GM12878 (cell line): Measurements from ENCODE around the gene SLC6A9. TPM values are rescaled to one million over a fixed set of nuclear protein-coding genes. Genes with fewer than 3 reads are reported as not detected.

Experiments used
- MEF2B ChIP-seq: fragments of 450-650 bp; IDR thresholded peaks from 2 replicates; pipeline ENCODE4 v1.6.1; 2018; ENCODE audit warnings: mild to moderate bottlenecking, moderate library complexity; ENCODE audit not compliant: partially characterized antibody, poor library complexity, severe bottlenecking
- POLR2A ChIP-seq: IDR thresholded peaks from 2 replicates; pipeline ENCODE4 v1.6.1; 2011; ENCODE audit warnings: low read depth, mild to moderate bottlenecking, low read length
- PRDM15 ChIP-seq: fragments of 450-650 bp; formaldehyde crosslinking; IDR thresholded peaks from 2 replicates; pipeline ENCODE4 v1.4.0; 2020; ENCODE audit warnings: mild to moderate bottlenecking, moderate library complexity
- RFX5 ChIP-seq: IDR thresholded peaks from 2 replicates; pipeline ENCODE4 v1.6.1; 2011; ENCODE audit warnings: low read depth, low read length, improper control_type of control experiment
- SMARCA5 ChIP-seq: fragments of 450-650 bp; IDR thresholded peaks from 2 replicates; pipeline ENCODE4 v1.6.1; 2017; ENCODE audit warnings: mild to moderate bottlenecking
- ZNF687 ChIP-seq: fragments of 450-650 bp; IDR thresholded peaks from 2 replicates; pipeline ENCODE4 v1.6.1; 2017; ENCODE audit warnings: mild to moderate bottlenecking, moderate library complexity
- polyA plus RNA-seq, 11 experiments: library from polyadenylated mRNA; depleted of rRNA in 4 of 11; unstranded in 6 of 11; stranded (reverse) in 5 of 11; fragments of >200 nt; fragmentation: Nextera tagmentation in 4 of 11; fragmentation: Illumina TruSeq in 1 of 11; extraction: Ambion mirVana in 4 of 11; extraction: Trizol in 1 of 11; gene quantifications; 1 replicate in 1 of 11; 2 replicates in 10 of 11; pipeline versions ENCODE4 v1.2.1 to v1.2.3, GENCODE V29; 2011 to 2016; ENCODE audit warnings: inconsistent platforms in 2 of 11, missing spikeins in 2 of 11, low read depth in 1 of 11
- total RNA-seq, 4 experiments: library from RNA; depleted of rRNA in 3 of 4; stranded (reverse); fragments of >200 nt in 3 of 4; fragmentation: Illumina TruSeq in 1 of 4; extraction: Trizol in 1 of 4; gene quantifications; 2 replicates each; pipeline versions ENCODE4 v1.2.1 to v1.2.3, GENCODE V29; 2013 to 2021
- TF ChIP-seq, protein P1 (sequence below): IDR thresholded peaks from 2 replicates; pipeline ENCODE4 v1.6.1; 2011; ENCODE audit warnings: low read depth, low read length, improper control_type of control experiment, borderline replicate concordance

SLC6A9 gene
- total and polyA plus RNA-seq, 10 of the 15 experiments (the other 5 are each of a cell fraction or from before 2014, with no cell fraction given): 0.02 to 2.0 (median 0.63) TPM

- TF ChIP-seq PRDM15 (CRISPR knock-in tag) (no peak), POLR2A (no peak), RFX5 (no peak), ZNF687 (no peak), SMARCA5 (no peak), MEF2B (no peak)
- TF ChIP-seq, protein P1, sequence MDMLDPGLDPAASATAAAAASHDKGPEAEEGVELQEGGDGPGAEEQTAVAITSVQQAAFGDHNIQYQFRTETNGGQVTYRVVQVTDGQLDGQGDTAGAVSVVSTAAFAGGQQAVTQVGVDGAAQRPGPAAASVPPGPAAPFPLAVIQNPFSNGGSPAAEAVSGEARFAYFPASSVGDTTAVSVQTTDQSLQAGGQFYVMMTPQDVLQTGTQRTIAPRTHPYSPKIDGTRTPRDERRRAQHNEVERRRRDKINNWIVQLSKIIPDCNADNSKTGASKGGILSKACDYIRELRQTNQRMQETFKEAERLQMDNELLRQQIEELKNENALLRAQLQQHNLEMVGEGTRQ: no peak
Observed at GRCh38 chr1:43952731-43953346, 78.4 kb downstream of the SLC6A9 start (continued).
